Esophagus muscularis mucosa (tissue), 4 donors: ENCODE results near the gene IFT43. TPM values are rescaled to one million over a fixed set of nuclear protein-coding genes. Genes with fewer than 3 reads are reported as not detected.
A peak's percentile ranks its signal among the peaks of the same experiment; 100 is the strongest.

ENCODE experiments used
- DNase-seq: peaks from one replicate; pipeline ENCODE4 v3.0.0-alpha.2; 2017; ENCODE audit errors: extremely low spot score
- H3K27ac ChIP-seq, 4 donors: fragments of 200-600 bp; sonication (generic); replicated peaks in 1 of 4; 1 replicate in 3 of 4; 2 replicates in 1 of 4; pipeline ENCODE4 v1.5.1; 2016 to 2019; ENCODE audit warnings: mild to moderate bottlenecking in 1 of 4
- H3K27me3 ChIP-seq, 4 donors: fragments of 200-600 bp; sonication (generic); one replicate each; pipeline versions ENCODE4 v1.5.1 to v1.6.0; 2016 to 2019
- H3K36me3 ChIP-seq, 4 donors: fragments of 200-600 bp; sonication (generic); one replicate each; pipeline ENCODE4 v1.5.1; 2016 to 2019
- H3K4me1 ChIP-seq, 4 donors: fragments of 200-600 bp; sonication (generic); one replicate each; pipeline ENCODE4 v1.5.1; 2016 to 2019
- H3K4me3 ChIP-seq, 4 donors: fragments of 200-600 bp; sonication (generic); 1 replicate in 2 of 4; 2 replicates in 2 of 4; pipeline ENCODE4 v1.5.1; 2016 to 2019; ENCODE audit warnings: mild to moderate bottlenecking in 4 of 4, moderate library complexity in 1 of 4
- H3K9me3 ChIP-seq, 4 donors: fragments of 200-600 bp; sonication (generic); 1 replicate in 3 of 4; 2 replicates in 1 of 4; pipeline ENCODE4 v1.5.1; 2016 to 2019
- CTCF ChIP-seq, 3 experiments: fragments of 200-600 bp in 2 of 3; fragments of 450-650 bp in 1 of 3; sonication (generic) in 2 of 3; IDR thresholded peaks; one replicate each; pipeline ENCODE4 v1.5.1; 2017 to 2019; ENCODE audit warnings: antibody characterized with exemption in 3 of 3, mild to moderate bottlenecking in 2 of 3, moderate library complexity in 1 of 3
- EP300 ChIP-seq: sonication (generic); formaldehyde crosslinking; IDR thresholded peaks from one replicate; pipeline ENCODE4 v1.6.1; 2017; ENCODE audit warnings: antibody characterized with exemption
- POLR2A ChIP-seq: fragments of 450-650 bp; IDR thresholded peaks from one replicate; pipeline ENCODE4 v1.6.1; 2017; ENCODE audit warnings: antibody characterized with exemption, moderate library complexity, mild to moderate bottlenecking, low read depth
- POLR2AphosphoS5 ChIP-seq, 2 donors: sonication (generic); formaldehyde crosslinking; IDR thresholded peaks; one replicate each; pipeline ENCODE4 v1.6.1; 2017; ENCODE audit warnings: antibody characterized with exemption in 2 of 2
- WGBS: methylation state at CpG from one replicate; pipeline ENCODE4 v1.1.5; 2018; 5-methylcytosine and 5-hydroxymethylcytosine counted together
- intact Hi-C: fragments of 100-400 bp; cut with DNase I; formaldehyde crosslinking; loops from one replicate; pipeline ENCODE4 v1.15.1; 2023
- total RNA-seq, 4 donors: library from RNA; depleted of rRNA; stranded (reverse); fragments of >200 nt; gene quantifications; one replicate each; pipeline versions ENCODE4 v1.1.0 to v1.2.1, GENCODE V29; 2016

Gene IFT43
- total RNA-seq, 4 donors from 2014 or later, result 36.7 to 51.0 (median 42.3) TPM

GRCh38 chr14:75986439-75986765 lies 839 bp downstream of the IFT43 start:
- 17% methylated on average over 6 of the region's 6 CpGs for WGBS
- no peak for TF ChIP-seq EP300
- TF ChIP-seq POLR2A, result no peak
- no peak for TF ChIP-seq POLR2AphosphoS5 (IDR thresholded peaks at IDR 0.05)
- no peak for TF ChIP-seq CTCF (IDR thresholded peaks at IDR 0.05)
- Histone ChIP-seq H3K27me3 (no peaks in the 10 kb centered on the region), H3K9me3 (no peaks in the 10 kb centered on the region), H3K27ac (peak overlapping the region; percentile 90 to 99 (median 97)), H3K36me3 (peaks cover 0 to 22% (median 5%) of the 10 kb centered on the region in 4 donors), H3K4me1 (peaks cover 27 to 59% (median 49%) of the 10 kb centered on the region in 4 donors), H3K4me3 (peak overlapping the region; percentile 81 to 91 (median 89))
- intact Hi-C loops, result no loop called here
- DNase-seq, result no peak

- WGBS, result 77% methylated on average over 3 of the region's 3 CpGs
- Histone ChIP-seq H3K36me3 (peaks cover 0 to 29% (median 8%) of the 10 kb centered on the region in 4 donors), H3K27me3 (no peaks in the 10 kb centered on the region), H3K4me3 (no peak overlapping the region), H3K9me3 (no peaks in the 10 kb centered on the region), H3K4me1 (peaks cover 26 to 65% (median 56%) of the 10 kb centered on the region in 4 donors), H3K27ac (peak overlapping the region in 2 of 4 donors; percentile 60 to 96)
- DNase-seq, result no peak
- intact Hi-C loops, result no loop called here
- TF ChIP-seq POLR2A (no peak), EP300 (no peak), CTCF (IDR thresholded peaks at IDR 0.05) (no peak), POLR2AphosphoS5 (IDR thresholded peaks at IDR 0.05) (no peak)
Observed at GRCh38 chr14:75987201-75987970, 1.8 kb downstream of the IFT43 start.

- H3K36me3 ChIP-seq, result peaks cover 0 to 42% (median 16%) of the 10 kb centered on the region in 4 donors
- no peaks in the 10 kb centered on the region for H3K27me3 ChIP-seq
- H3K4me3 ChIP-seq, result no peak overlapping the region
- no peaks in the 10 kb centered on the region for H3K9me3 ChIP-seq
- H3K4me1 ChIP-seq, result peaks cover 36 to 61% (median 55%) of the 10 kb centered on the region in 4 donors
- TF ChIP-seq POLR2A (no peak), EP300 (peak; percentile 57), POLR2AphosphoS5 (IDR thresholded peaks at IDR 0.05) (peak; percentile 68 to 77), CTCF (IDR thresholded peaks at IDR 0.05) (no peak)
- peak overlapping the region; percentile 47 to 96 (median 78) for H3K27ac ChIP-seq
- intact Hi-C loops, result no loop called here
- 79% methylated on average over 6 of the region's 6 CpGs for WGBS
- no peak for DNase-seq
Observed at GRCh38 chr14:75989134-75989533, 3.6 kb downstream of the IFT43 start.

- peaks cover 44 to 66% (median 61%) of the 10 kb centered on the region in 4 donors for H3K4me1 ChIP-seq
- TF ChIP-seq POLR2A (no peak), EP300 (no peak), CTCF (IDR thresholded peaks at IDR 0.05) (no peak), POLR2AphosphoS5 (IDR thresholded peaks at IDR 0.05) (no peak)
- peak overlapping the region in 3 of 4 donors; percentile 47 to 96 (median 89) for H3K27ac ChIP-seq
Observed at GRCh38 chr14:75990297-75990696, 4.7 kb downstream of the IFT43 start.

More at GRCh38 chr14:75990297-75990696, 4.7 kb downstream of the IFT43 start:
- no peak for DNase-seq
- Histone ChIP-seq H3K9me3 (no peaks in the 10 kb centered on the region), H3K36me3 (peaks cover 0 to 53% (median 16%) of the 10 kb centered on the region in 4 donors), H3K27me3 (no peaks in the 10 kb centered on the region), H3K4me3 (no peak overlapping the region)
- 94% methylated on average over 4 of the region's 4 CpGs for WGBS
- intact Hi-C loops, result no loop called here
